Tongue (tissue), 2 donors: ENCODE results near the gene LMX1A. TPM values are rescaled to one million over a fixed set of nuclear protein-coding genes. Genes with fewer than 3 reads are reported as not detected.
A peak's percentile ranks its signal among the peaks of the same experiment; 100 is the strongest.

Source experiments
- DNase-seq: peaks from one replicate; pipeline ENCODE4 v3.0.0-alpha.2; 2015
- total RNA-seq: library from RNA; depleted of rRNA; stranded (reverse); fragments of >200 nt; gene quantifications from one replicate; pipeline ENCODE4 v1.2.3, GENCODE V29; 2014

The LMX1A gene
- total RNA-seq, 1 donor from 2014 or later: 0.72 TPM

DNA sequence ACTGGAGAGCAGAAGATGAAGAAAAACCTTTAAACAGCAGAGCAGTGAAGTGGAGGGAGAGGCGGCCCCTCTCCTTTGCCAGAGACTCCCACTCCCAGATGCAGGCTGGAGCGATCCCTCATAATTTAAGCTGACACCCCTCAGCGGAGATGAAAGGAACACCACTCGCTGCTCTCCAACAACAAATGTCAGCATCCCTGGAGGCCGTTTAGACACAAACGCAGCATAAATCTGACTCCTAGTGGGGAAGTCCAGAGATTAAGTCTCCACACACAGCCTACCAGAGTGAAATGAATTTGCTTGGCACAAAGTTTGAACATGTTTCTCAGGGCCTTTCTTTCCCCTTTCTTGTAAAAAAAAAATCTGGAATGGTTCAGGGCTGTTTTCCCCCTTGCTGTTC is 137.8 kb downstream of the LMX1A start:
- peak; percentile 39 for DNase-seq

DNA sequence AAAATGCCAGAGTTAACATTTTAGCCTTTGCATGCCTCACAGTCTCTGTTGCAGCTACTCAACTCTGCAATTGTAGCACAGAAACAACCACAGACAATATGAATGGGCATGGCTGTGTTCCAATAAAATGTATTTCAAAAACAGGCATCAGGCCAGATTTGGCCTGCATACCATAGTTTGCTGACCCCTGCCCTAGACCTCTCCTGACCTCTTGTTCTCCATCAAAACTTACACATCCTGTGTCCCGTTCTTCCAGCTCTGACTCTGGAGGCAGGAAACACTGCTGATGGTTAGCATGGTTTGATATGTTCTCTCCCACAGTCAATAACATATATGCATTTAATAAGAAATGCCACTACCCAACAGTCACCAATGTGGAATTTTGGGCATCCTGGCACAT is 138.6 kb downstream of the LMX1A start:
- DNase-seq: no peak

DNA sequence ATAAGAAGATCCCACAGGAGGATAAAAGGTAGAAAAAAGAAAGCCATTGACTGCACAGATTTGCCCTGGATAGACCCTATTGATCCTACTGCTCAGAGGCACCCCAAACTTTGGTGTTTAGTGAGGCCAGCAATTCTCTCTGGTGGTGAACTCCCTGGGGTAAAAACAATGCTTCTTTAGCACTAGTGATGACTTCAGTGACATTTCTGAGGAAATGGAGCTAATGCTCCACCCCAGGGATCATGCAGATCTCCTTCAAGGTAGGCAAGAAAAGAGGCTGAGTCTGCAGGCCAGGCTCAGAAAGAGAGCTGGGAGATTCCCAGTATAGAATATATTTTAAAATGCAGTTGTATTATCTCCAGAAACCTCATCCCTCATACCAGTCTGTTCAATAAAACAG is 140.3 kb downstream of the LMX1A start:
- no peak for DNase-seq

DNA sequence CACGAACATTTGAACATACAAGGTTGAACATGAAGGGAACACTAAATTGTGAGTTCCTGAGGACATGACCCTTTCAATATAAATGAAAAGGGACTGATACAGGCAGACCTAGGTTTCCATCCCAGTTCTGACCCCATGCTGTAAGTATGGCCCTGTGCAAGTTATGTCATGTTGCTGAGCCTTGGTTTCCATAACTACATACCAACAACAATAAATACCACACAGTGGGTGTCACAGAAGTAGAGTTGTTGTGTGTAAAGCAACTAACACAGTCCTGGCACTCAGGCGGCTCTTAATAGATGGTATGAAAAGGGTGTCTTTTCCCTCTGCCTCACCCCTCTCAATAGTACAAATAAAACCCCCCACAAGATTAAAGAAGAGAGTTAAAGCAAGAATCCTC is 140.8 kb downstream of the LMX1A start:
- DNase-seq: no peak

DNA sequence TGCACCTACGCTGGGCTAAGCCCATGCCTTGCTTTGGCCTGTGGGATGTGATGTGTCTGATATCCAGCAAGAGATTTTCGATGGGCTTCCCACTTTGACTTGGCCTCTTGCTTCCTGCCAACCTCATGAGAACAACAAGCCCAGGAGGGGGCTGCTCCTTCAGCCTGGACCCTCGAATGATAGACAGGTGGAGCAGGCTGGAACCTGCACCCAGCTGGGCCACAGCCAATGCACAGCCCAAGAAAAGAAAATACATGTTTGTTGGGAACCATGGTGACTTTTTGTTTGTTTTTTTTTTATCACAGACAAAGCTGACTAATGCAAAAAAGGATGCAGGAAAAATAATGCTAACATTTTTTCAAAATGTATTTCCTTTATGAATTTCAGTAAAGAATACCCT is 144.3 kb downstream of the LMX1A start:
- no peak for DNase-seq

DNA sequence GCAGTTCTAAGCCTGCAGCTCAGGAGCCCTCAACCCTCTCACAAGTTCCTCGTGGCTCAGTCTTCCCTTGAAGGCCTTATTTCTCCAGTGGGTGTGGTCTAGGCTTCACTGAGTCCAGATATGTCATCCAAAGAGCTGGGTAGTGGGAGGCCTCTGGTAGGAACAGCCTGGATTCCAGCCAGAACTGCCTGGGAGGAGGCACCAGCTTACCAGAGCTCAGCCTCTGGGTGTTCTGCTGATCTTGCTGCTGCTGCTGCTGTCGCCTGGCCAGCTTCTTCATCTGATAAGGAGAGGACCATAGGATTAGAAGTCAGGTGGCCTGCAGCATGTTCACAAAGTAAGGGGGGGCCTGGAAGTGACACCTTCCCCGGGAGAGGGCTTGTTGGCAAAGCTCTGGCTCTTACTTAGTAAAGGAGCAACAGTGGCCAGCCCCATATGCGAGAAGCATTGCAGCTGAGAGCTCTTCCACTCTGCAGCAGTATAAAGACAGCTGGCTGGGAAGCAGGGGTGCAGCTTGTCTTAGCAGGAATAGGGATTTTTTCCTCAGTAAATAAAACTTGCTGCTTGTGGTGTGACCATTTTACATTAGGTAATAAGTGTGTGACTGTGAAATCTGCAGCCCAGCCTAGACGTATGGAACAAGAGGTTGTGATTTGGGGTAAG is 148.5 kb downstream of the LMX1A start:
- DNase-seq: peak; percentile 53

DNA sequence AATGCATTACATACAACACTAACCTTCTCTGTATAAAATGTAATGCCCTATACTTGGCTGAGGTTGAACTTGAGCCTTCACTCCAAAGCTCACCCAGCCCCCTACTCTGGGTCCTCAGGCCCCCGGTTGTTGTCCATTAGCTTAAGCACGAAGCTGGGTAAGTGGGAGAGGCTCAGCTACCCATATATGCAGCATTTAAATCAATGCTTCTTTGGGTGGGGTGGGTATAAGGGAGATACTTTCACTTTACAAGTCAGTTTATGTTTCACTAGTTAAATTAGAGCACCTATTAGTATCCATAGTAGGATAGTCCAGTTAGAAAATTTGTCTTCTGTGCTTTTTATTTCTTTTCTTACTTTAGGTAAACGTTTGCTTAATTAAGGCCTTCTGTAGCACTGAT is 151.4 kb downstream of the LMX1A start:
- DNase-seq: no peak

DNA sequence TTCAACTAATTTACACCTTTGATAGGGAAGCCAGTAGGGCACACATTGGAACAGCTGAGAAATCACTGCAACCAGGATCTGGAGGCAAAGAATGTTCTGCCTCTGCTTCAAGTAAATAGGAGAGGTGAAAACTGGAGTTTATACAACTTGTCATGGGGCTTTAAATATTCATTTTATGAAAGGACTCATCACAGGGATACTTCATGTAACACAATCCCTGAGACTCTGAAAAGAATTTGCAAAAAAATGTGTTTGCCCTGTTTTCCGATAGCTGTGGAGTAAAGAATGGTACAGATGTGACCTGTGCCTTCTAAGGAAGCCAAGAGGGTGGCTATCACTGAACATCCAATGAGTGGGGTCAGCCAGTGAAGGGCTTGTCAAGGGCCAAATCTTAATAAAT is 152.0 kb downstream of the LMX1A start:
- DNase-seq: no peak

DNA sequence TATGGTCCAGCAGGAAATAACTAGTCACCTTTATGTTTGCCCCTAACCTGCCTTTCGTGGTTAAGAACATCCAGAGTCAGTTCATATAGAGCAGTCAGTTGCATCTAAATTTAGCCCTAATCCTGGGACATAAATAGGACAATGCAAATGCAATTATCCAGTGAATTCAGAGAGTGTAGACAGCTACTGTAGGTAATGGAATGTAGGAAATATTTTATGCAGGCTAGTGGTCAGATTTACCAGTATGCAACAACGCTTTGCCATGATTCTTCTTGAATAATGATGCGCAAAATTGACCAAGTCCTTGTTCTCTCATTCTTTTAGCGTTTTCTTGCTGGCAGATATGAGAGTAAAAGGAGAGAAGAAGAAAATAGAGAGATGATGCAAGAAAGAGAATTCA is 165.4 kb downstream of the LMX1A start:
- DNase-seq: no peak

DNA sequence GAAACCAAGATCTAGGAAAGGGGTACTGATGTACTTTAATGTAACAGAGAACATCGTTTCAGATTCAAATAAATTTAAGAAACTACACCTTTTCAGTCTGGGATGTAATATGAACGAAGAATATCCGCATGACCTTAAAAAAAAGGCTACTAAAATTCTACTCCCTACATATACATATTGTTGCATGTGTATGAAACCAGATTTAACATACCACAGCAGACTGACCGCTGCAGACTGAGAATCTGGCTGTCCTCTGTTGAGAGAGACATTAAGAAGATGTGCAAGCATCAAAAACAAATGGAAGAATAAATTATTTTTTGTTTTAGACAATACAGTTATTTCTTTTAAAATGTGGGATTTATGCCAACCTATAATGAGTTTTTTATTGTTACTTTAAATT is 166.6 kb downstream of the LMX1A start:
- DNase-seq: no peak

DNA sequence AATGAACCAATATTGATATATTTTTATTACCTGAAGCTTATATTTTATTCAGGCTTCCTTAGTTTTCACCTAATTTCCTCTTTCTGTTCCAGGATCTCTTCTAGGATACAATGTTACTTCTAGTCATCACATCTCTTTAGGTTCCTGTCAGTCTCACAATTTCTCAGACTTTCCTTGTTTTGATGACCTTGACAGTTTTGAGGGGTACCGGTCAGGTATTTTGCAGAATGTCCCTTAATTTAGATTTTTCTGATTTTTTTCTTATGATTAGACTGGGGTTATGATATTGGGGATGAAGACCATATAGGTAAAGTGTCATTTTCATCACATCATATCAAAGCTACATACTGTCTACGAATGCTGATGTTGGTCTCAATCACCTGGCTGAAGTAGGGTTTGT is 167.5 kb downstream of the LMX1A start:
- no peak for DNase-seq

DNA sequence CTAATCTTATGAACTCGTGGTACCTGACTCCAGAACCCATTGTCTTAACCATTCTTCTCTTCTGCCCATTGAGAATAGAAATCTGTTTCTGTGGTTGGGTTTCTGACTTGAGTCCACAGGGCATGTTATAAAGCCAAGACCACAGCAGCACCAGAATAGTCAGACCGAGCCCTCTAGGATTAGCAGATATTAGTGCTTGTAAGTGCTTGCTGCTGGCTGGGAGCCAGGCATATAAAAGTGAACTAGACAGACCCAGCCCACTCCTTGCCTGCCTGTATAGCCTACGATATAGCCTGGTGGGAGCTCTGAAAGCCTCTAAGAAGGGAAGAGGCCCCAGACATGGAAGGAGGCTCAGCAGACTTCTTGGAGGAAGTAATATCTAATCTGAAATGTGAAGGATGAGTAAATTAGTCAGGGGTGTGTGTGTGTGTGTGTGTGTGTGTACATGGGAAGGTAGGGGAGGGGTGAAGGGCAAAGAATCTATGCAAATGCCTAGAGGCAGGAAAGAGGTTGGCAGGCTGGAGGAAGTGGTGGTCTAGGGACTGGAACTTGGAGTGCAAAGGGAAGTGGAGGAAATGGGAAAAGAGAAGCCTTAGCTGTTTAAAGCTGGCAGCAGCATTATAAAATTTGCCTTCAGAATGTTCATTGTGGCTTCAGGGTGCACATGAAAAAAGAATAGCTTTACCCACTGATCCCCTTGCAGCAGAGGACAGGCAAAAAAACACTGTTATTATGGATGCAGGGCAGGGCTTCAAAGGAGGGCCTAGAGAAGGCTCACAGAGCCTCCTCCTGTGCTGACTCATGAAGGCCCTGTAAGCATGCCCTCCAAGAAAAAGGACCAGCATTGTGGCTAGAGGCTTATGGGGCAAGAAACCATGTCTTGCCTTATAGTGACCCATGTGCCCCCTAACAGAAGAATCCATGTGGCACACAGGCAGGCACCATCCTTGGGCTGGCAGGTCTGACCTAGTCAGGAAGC is 169.2 kb downstream of the LMX1A start:
- DNase-seq: peak; percentile 55

DNA sequence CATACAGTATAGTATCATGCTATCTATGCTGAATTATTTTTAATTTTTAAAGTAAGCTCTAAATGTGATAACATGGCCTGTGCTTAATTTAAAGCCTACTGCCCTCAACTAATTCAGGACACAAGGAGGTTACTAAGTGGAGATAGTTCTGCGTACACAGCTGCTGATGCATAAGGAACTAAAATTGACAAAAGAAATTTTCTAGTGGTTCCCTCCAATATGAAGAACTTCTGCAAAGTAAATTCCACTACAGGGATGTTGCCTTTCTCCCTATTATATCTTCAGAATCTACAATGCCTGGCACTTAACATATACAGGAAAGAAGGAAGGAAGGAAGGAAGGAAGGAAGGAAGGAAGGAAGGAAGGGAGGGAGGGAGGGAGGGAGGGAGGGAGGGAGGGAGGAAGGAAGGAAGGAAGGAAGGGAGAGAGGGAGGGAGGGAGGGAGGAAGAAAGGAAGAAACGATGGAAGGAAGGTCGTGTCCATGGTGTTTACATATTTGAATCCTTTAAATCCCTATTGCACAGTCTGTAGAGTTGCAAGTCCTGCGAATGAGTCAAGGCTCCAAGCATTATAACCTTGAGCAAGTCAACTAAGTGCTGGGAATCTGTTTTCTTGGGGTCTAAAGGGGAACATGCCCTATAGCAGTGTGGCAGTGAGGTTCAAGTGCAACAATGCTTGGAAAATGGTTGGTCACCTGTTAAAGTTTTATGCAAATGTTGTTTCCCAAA is 171.2 kb downstream of the LMX1A start:
- DNase-seq: no peak

DNA sequence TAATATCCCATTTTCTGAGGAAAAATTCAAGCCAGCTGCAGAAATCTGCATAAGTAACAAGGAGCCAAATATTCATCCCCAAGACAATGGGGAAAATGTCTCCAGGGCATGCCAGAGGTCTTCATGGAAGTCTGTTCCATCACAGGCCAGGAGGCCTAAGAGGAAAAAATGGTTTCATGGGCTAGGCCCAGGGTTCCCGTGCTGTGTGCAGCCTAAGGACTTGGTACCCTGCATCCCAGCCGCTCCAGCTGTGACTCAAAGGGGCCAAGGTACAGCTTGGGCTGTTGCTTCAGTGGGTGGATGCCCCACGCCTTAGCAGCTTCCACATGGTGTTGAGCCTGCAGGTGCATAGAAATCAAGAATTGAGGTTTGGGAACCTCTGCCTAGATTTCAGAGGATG is 173.5 kb downstream of the LMX1A start:
- DNase-seq: no peak

DNA sequence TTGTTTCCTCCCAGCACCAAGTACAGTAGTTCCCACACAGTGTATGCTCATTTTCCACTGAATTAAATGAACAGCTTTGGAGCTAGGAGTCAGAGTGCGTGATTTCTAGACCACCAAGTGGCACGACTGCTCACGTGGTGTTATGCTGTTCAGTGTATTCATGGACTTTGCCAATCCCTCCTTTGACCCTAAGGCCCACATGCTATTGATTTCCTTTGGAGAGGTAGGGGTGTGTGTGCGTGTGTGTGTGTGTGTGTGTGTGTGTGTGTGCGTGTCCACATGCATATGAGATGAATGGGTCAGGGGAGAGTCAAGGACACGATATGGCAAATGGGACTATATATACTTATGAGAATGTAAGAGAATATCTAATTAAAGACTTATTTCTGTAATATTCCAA is 177.2 kb downstream of the LMX1A start:
- DNase-seq: no peak

DNA sequence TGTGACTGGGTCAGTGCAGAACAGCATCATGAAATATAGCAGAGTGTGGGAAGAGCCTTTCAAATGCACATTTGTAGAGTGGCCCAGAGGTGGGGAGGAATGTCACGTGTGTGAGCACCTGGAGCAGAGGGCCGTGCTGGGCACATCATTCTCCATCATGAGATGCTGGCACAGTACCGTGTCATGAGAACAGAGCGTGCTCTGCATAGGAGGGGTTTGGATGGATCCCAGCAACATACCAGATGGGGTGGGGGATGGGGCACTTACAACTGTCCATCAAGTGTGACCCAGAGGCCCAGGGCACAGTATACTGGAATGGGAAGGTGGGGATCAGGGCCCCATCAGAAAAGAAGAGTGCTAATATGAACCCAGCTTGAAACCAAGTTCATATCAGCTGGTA is 182.0 kb downstream of the LMX1A start:
- no peak for DNase-seq

DNA sequence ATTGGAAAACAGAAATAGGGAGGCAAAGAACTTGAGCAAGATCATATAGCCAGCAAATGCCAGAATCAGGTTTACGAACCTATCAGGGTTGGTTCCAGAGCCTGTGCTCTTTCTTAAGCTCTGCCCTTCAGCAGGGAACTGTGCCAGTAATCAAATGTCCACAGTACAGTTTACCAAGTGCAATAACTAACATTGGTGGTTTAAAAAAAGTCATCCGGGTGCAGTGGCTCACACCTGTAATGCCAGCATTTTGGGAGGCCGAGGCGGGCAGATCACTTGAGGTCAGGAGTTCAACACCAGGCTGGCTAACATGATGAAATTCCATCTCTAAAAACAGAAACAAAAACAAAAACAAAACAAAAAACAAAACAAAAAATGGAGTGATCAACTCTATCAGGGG is 182.7 kb downstream of the LMX1A start:
- no peak for DNase-seq

DNA sequence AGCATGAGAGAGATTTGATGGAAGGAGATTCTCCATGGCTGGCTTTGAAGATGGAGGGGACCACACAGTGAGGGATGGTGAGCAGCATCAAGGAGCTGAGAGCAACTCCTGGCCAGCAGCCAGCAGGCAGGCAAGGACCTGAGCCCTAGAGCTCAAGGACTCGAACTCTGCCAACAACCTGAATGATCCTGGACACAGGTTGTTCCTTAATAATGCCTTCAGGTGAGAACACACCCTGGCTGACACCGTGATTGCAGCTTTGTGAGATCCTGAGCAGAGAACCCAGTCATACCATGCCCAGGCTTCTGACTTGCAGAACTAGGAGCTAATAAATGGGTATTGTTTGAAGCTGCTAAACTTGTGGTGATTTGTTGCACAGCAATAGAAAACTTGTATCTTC is 183.1 kb downstream of the LMX1A start:
- no peak for DNase-seq

DNA sequence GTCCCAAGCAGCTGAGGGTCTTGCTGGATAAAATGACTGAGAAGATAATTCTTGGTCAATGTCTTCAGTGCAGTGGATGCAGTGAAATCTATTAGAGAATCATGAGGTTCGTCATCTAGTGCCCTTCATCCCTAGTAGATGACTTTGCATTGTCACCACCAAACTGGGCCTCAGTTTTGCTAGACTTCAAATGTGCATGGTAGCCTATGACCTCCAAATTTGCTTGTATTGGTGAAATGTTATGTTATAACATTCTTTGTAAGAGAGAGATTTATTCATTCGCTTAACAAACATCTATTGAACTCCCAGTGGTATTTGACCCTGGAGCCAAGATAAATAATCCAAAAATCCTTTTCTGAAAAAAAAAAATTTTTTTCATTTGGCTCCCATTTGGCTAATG is 183.8 kb downstream of the LMX1A start:
- DNase-seq: no peak

DNA sequence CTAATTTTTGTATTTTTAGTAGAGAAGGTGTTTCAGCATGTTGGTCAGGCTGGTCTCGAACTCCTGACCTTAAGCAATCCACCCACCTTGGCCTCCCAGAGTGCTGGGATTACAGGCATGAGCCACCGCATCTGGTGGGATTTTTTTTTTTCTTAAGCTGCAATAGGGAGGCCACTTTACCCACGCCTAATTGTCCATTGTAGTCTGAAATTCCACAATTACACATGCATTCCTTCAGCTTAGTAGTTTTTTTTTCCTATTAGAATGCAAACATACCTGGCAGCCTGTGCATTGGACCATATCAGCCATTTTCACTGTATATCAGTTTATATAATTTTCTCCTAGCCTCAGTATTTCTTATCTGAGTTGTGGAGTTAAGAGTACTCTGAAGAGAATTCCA is 186.8 kb downstream of the LMX1A start:
- no peak for DNase-seq

DNA sequence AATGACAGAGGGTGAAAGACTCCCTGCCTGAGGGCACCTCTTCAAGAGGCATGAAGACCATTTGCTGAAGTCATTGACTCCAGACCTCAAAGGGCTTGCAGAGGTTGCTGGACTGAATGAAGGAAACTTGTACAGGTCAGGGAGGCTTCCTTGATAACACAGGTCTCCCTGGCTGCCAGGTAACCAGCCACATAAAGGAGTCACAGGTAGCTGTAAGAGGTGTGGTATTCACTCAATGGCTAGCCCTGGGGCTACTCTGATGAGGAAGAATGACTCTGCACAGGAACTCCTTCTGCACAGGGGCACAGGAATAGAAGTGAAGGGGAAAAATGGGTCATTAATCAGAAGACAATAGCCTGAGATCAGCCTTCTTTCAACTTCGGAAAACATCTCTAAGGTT is 187.5 kb downstream of the LMX1A start:
- DNase-seq: no peak

DNA sequence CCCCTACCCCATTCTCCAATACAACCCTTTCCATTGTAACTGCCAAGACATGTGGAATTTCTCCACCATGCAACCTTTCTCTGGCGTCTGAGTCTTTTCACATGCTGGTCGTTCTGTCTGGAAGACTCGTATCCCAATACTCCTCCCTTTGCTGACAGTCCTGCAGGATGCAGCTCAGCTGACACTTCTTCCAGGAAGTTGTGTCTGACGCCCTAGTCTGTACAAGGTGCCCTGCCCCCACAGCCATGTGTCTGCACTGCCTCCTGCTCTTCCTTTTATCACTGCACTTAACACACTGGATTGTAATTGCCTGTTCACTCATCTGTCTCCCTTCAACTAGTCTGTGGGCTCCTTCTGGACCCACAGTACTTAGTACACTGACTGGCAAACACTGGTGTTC is 188.0 kb downstream of the LMX1A start:
- DNase-seq: no peak

DNA sequence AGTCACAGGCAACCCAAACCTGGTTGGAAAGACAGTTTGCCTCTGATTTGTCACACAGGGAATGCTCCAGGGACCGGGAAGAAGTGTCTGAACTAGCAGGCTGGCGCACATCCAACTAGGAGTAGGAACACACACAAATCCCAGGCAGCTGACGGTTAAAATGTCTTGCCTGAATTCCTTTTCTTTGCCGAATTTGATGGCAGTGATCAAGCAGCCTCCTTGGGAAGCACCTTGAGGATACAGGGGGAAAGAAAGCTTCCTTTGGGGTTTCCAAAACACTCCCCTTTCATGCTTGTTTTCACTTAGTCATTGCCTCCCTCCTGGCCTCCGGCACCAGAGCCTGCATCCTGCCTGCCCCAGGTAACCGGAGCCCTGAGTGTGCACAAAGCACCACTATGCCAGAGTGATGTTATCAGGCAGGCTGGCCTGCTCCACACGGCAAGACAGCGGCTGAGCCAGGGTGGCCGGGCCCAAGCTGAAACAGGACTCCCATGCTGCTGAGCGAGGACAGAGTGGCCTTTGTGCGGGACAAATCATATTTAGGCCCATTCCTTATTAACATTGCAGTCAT is 193.8 kb downstream of the LMX1A start:
- DNase-seq: peak; percentile 69
